22Rv1 (cell line): ENCODE data around the gene CCNL2.
A peak's percentile ranks its signal among the peaks of the same experiment; 100 is the strongest.

ENCODE experiments used
- H3K27ac ChIP-seq: fragments of 450-650 bp; 2 replicates; pipeline ENCODE4 v1.5.1; 2017
- ZFX ChIP-seq: fragments of 450-650 bp; IDR thresholded peaks from 2 replicates; pipeline ENCODE4 v1.6.1; 2017; ENCODE audit warnings: antibody characterized with exemption, borderline replicate concordance
- TF ChIP-seq, protein P1 (sequence below): fragments of 450-650 bp; IDR thresholded peaks from 2 replicates; pipeline ENCODE4 v1.5.1; 2017; ENCODE audit warnings: mild to moderate bottlenecking

The CCNL2 gene

DNA sequence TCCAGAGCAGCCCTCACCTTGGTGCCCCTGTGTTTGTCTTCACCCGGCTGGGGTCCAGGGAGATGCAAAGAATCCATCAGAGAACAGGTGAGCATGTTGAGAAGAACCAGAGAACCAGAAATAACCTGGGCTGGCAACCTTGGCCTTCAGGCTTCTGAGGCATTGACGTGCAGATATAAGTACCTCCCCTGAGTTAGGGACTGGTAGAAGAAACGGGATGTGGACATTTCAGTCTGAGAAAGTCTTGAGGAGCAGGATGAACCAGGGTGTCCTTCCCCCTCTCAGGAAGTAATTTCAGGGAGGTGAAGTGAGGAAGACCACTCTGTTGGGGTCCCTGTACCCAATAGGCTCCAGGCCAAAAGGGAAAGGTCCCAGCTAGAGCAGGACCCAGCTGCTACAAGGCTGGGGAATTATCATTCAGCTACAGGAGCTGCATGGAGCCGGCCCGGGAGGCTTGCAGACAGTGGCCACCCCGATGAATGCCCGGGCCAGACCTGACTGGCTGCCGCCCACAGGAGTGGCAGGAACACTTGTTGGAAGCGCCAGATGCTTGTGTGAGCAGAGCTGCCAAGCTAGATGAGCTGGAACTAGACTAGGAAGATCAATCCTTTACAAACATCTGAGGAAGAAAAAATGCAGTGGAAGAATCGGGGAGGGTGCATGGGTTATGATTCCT lies 22.4 kb downstream of the CCNL2 start:
- TF ChIP-seq, protein P1, sequence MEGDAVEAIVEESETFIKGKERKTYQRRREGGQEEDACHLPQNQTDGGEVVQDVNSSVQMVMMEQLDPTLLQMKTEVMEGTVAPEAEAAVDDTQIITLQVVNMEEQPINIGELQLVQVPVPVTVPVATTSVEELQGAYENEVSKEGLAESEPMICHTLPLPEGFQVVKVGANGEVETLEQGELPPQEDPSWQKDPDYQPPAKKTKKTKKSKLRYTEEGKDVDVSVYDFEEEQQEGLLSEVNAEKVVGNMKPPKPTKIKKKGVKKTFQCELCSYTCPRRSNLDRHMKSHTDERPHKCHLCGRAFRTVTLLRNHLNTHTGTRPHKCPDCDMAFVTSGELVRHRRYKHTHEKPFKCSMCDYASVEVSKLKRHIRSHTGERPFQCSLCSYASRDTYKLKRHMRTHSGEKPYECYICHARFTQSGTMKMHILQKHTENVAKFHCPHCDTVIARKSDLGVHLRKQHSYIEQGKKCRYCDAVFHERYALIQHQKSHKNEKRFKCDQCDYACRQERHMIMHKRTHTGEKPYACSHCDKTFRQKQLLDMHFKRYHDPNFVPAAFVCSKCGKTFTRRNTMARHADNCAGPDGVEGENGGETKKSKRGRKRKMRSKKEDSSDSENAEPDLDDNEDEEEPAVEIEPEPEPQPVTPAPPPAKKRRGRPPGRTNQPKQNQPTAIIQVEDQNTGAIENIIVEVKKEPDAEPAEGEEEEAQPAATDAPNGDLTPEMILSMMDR = no peak
- no peak for TF ChIP-seq ZFX
- peak overlapping the region; percentile 84; the same call in 1 of the 2 replicates for H3K27ac ChIP-seq

DNA sequence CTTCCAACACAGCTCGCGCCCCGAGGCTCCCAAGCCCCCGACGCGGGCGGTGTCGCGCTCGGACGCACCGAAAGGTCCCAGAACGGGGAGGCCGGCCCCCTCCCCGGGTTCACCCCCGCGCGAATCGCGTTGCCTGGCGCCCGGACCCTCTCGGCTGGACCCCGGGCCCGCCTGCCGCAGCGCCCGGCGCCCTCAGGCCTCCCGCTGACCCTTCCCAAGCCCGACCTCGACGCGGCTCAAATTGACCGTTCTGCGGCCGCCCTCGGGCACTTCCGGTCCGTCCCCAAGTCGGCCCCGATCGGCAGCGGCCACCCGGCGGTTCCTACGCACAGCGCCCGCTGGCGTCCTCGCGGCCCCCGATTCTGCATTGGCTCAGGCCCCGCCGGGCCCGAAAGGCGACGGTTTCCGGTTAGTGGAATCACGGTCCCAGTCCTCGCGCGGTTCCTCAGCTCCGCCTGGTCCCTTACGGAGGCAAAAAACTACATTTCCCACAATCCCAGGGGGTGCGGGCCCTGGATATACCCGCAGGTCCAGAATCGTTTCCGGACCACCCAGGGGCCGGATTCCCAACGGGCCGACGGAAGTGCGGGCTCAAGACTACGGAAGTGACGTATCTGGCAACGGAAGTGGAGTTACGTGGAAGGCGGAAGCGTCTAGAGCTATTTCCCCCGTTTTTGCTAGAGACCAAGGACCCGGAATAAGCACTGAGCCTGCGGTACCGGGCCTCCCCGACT lies 24.0 kb downstream of the CCNL2 start, which contains the start of gene AURKAIP1:
Gene AURKAIP1, minus strand, starts transcription at position 279 of the 734 bp plus-strand sequence. CDS start 451 bp downstream, outside the sequence.
- peak within 1 kb of the TSS; percentile 84 for H3K27ac ChIP-seq
- TF ChIP-seq, protein P1 = peak; percentile 34
- TF ChIP-seq ZFX = no peak

DNA sequence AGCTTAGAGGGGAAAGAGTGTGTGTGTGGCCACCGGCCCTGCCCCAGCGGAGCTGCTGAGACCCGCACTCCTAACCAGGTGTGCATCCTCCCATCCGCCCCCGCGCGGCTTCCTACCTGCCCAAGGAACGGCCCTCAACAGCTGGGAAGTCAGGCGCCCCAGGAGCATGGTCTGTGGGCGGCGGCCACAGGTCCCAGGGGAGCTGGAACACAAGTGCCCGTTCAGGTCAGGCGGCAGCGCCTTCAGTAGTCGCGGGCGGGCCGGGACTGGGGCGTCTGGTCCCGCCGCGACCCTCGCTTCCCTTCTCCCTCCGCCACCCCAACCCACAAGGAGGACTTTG lies 24.6 kb downstream of the CCNL2 start:
- peak overlapping the region; percentile 84 for H3K27ac ChIP-seq
- TF ChIP-seq, protein P1 = no peak
- no peak for TF ChIP-seq ZFX

DNA sequence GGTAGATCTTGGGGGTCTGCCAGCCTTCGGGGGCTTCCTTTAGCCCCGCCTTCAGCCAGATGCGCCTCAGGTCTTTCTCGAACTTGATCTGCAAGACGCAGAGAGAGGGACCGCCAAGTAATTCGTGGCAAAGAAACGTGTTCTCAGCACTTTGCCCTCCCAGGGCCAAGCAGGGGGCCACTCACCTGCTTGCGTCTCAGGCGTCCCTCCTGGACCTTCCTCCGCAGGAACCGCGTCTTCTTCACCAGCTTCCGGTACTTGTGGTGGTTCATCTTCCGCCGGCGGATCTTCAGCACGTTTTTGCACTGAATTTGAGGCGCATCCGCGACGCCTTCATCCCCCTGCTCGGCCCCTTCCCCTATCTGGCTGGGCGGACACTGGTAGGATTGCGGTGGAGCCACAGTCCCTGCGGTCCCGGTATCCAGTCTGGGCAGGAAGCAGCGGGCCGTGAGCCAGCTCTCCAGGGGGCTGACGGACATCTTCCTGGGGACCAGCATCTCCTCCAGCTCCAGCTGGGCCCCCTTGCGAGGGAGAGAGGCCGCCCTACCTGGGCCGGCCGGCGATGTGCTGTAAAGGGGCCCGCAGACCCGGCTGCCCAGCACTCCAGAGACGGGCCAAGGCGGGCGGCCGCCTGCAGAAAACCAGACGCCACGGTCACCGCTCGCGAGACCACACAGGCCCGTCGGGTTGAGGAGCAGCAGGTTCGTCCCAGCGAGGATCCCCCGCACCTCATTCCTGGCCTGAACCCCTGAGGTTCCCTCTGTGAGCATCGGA lies 25.1 kb downstream of the CCNL2 start:
- no peak for TF ChIP-seq ZFX
- TF ChIP-seq, protein P1 = no peak

DNA sequence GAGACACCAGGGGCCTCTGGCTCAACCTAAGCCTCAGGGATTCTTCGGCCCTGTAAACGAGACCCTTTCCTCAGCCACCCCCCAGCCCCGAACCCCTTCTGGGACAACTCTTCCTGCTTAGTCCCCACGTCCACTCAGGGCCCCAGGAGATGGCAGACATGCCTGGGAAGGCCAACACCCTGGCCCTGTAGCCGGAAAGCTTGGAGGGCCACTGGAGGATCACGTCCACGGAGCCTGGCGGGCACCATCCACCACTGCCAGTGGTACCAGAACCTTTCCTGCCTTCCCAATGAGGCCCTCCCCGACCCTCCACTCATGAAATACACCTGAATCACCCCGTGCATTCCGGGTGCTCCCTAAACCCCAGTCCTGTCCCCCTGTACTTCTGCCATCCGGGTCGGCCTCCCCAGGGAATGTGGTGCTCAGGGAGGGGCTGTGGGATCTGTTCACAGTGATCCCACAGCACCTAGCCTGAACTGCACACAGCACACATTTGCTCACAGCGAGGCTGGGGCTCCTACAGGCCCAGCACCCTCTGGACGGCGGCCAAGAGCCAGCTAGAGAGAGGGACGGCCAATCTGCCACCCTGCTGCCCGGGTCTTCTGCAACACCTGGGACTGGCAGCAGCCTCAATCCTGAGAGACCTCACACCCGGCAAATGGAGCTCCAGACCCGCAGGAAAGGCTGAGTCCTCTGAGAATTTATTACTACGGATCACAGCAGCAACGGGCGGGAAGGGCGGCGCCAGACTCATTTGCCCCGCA lies 25.9 kb downstream of the CCNL2 start:
- TF ChIP-seq, protein P1 = no peak
- TF ChIP-seq ZFX = no peak
- H3K27ac ChIP-seq = 0 out of 2 replicates have a peak overlapping the region, but pooled peaks have one; percentile 84

More for the DNA sequence above, 25.1 kb downstream of the CCNL2 start:
- H3K27ac ChIP-seq = peak overlapping the region; percentile 84

DNA sequence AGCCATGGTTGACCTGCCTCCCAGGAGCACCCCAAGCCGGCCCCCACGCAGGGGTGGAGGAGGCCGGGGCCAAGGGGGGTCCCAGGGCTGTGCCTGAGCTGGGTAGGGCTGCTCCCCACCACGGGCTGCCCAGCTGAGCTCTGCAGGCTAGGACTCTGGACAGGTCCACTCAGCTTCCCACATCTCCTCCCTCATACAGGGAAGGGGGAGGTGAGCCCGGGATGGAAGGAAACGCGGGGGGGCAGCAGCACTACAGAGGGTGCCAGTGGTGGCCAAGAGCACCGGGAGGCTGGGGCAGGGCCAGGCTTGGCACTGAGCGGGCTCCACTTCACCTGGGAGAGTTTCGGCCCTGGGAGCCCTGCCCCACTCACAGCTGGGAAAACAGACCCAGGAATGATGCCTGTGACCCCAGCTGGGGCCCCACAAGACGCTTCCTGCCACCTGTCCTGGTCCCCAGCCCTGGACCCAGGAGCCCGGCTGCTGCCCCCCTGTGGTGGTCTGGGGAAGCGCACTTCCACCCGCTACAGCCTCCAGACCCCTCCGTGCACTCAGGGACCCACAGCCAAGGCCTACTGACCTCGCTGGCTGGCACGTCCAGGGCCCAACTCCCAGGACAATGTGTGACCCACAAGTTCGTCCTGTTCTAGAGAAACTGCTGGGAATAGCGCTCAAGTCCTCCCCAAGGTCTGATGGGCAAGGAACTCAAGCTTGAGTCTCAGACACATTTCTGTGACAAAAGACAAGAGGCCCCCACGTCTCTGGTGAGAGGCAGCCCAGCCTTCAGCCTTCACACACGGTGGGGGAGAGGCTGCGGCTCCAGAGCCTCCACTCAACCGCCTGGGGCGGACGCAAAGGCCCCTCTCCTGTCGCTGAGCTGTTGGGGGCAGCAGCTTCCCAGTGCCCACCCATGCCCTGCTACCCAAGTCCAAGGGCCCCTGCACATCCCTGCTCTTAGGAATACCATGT lies 27.1 kb downstream of the CCNL2 start:
- no peak overlapping the region for H3K27ac ChIP-seq

More for the DNA sequence above, 27.1 kb downstream of the CCNL2 start:
- TF ChIP-seq, protein P1 = peak; percentile 97
- no peak for TF ChIP-seq ZFX
